Lung (tissue), 12 donors: ENCODE measurements around the gene PRKCA. TPM values are rescaled to one million over a fixed set of nuclear protein-coding genes. Genes with fewer than 3 reads are reported as not detected.
"Not testable (repeated sequence)": the region's sequence is repeated elsewhere in the genome, so short reads cannot be mapped to it uniquely, and the experiment has no call there.

Experiments used
- ATAC-seq: fragments of 200-7000 bp; cut with Tn5 transposase; one replicate; pipeline ENCODE4 v1.9.1; 2020; ENCODE audit warnings: moderate number of reproducible peaks; ENCODE audit not compliant: insufficient read depth, low FRiP score
- DNase-seq, 3 donors: peaks; one replicate each; pipeline ENCODE4 v3.0.0-alpha.2; 2013 to 2017
- H3K27ac ChIP-seq, 2 donors: one replicate each; pipeline ENCODE4 v1.5.1; 2013; ENCODE audit warnings: mild to moderate bottlenecking in 2 of 2, moderate library complexity in 2 of 2, control low read depth in 1 of 2, inconsistent platforms in 1 of 2, low read depth in 1 of 2, low read length in 1 of 2
- H3K27me3 ChIP-seq, 3 donors: one replicate each; pipeline ENCODE4 v1.5.1; 2013; ENCODE audit warnings: low read length in 2 of 3; ENCODE audit not compliant: control insufficient read depth in 3 of 3, insufficient read depth in 3 of 3
- H3K36me3 ChIP-seq, 4 donors: one replicate each; pipeline ENCODE4 v1.5.1; 2013; ENCODE audit warnings: low read length in 4 of 4, mild to moderate bottlenecking in 1 of 4, moderate library complexity in 1 of 4; ENCODE audit not compliant: control insufficient read depth in 4 of 4, insufficient read depth in 4 of 4
- H3K4me1 ChIP-seq, 5 donors: one replicate each; pipeline ENCODE4 v1.5.1; 2013; ENCODE audit warnings: low read length in 5 of 5, mild to moderate bottlenecking in 2 of 5, moderate library complexity in 1 of 5; ENCODE audit not compliant: control insufficient read depth in 5 of 5, insufficient read depth in 5 of 5
- H3K4me3 ChIP-seq: one replicate; pipeline ENCODE4 v1.5.1; 2013; ENCODE audit warnings: mild to moderate bottlenecking, control low read depth, moderate library complexity
- H3K9ac ChIP-seq, 2 donors: one replicate each; pipeline ENCODE4 v1.5.1; 2013; ENCODE audit warnings: low read length in 2 of 2, control low read depth in 1 of 2; ENCODE audit not compliant: insufficient read depth in 1 of 2
- H3K9me3 ChIP-seq, 4 donors: one replicate each; pipeline ENCODE4 v1.5.1; 2013; ENCODE audit warnings: low read length in 3 of 4, mild to moderate bottlenecking in 1 of 4, moderate library complexity in 1 of 4; ENCODE audit not compliant: control insufficient read depth in 4 of 4, insufficient read depth in 3 of 4
- WGBS, 2 donors: extraction: QIAGEN DNeasy Blood & Tissue Kit; methylation state at CpG; one replicate each; pipeline ENCODE4 v1.1.7; 2013; 5-methylcytosine and 5-hydroxymethylcytosine counted together
- polyA plus RNA-seq, 2 donors: library from polyadenylated mRNA; stranded (reverse); fragments of 200-250 nt; gene quantifications; one replicate each; pipeline ENCODE4 v1.2.1, GENCODE V29; 2013
- total RNA-seq, 2 donors: library from RNA; depleted of rRNA in 1 of 2; stranded (reverse); fragments of >200 nt in 1 of 2; gene quantifications; one replicate each; pipeline ENCODE4 v1.2.1, GENCODE V29; 2014 to 2021
- TF ChIP-seq, protein P1 (sequence below): IDR thresholded peaks from 2 replicates; pipeline ENCODE4 v1.5.1; 2012; ENCODE audit warnings: mild to moderate bottlenecking; ENCODE audit errors: control extremely low read depth, extremely low read depth
- donor health status: control.
- donor health status: control.
- donor health status: Bipolar disorder and iron deficiency.
- donor health status: healthy.
- donor health status: DM: yes; HTN: yes; CAD: no.

Gene PRKCA
- total and polyA plus RNA-seq, 4 donors, result 3.4 to 34.8 (median 13.8) TPM

DNA sequence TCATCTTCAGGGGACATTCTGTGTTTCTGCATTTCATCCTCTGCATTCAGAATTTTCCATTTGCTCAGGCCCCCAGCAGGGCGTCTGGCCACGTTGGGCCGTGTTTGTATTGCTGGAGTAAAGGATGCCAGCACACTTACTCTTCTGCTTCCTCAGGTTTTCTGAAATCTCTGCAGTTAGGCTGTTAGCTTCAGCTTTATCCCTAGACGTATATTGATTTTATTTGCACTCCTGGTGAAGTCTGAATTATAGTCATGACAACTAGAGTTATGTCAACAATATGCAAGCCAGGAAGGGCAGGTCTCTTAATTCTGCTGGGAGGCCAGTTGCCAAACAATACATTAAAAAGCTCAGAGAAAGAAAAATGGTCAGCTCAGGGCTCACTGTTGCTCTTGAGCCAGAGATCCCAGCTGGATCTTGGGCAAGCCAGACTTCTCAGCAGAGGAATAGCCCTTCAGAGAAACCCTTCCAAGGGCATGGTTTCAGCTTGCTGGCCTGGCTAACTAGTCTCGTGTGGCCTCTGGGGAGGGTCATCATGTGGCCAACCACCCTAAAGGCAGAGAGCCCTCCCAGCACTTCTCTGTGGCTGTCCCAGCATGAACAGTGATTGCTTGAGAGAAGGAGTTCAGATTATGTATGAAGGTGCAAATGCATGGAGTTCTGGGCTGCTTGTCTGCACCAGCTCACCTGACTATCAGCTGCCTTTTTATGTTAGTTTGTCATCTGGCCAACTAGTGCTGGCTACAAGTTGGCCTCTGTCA, 422.3 kb downstream of the PRKCA start:
- H3K27ac ChIP-seq, result peak overlapping the region in 1 of 2 donors; percentile 17
- no peaks in the 10 kb centered on the region for H3K9me3 ChIP-seq
- no peak overlapping the region for H3K4me3 ChIP-seq
- H3K36me3 ChIP-seq, result no peaks in the 10 kb centered on the region
- DNase-seq (peak; percentile 53 to 79 (median 78)), ATAC-seq (no peak)
- TF ChIP-seq, protein P1, sequence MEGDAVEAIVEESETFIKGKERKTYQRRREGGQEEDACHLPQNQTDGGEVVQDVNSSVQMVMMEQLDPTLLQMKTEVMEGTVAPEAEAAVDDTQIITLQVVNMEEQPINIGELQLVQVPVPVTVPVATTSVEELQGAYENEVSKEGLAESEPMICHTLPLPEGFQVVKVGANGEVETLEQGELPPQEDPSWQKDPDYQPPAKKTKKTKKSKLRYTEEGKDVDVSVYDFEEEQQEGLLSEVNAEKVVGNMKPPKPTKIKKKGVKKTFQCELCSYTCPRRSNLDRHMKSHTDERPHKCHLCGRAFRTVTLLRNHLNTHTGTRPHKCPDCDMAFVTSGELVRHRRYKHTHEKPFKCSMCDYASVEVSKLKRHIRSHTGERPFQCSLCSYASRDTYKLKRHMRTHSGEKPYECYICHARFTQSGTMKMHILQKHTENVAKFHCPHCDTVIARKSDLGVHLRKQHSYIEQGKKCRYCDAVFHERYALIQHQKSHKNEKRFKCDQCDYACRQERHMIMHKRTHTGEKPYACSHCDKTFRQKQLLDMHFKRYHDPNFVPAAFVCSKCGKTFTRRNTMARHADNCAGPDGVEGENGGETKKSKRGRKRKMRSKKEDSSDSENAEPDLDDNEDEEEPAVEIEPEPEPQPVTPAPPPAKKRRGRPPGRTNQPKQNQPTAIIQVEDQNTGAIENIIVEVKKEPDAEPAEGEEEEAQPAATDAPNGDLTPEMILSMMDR, result no peak
- H3K4me1 ChIP-seq, result peaks cover 3 to 15% (median 6%) of the 10 kb centered on the region in 5 donors
- no peak overlapping the region for H3K9ac ChIP-seq
- 39 to 65% methylated on average over 5 of the region's 5 CpGs for WGBS, 2 donors
- no peaks in the 10 kb centered on the region for H3K27me3 ChIP-seq

DNA sequence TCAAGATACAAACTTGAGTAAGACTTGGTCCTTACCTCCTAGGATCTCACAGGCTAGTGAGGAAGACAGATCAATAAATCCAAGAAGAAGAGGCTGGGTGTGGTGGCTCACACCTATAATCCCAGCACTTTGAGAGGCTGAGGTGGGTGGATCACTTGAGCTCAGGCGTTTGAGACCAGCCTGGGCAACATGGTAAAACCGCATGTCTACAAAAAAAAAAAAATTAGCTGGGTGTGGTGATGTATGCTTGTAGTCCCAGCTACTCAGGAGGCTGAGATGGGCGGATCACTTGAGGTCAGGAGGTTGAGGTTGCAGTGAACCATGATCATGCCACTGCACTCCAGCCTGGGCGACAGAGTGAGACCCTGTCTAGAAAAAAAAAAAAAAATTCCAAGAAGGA, 423.0 kb downstream of the PRKCA start:
- H3K9me3 ChIP-seq, H3K4me3 ChIP-seq, H3K27ac ChIP-seq, H3K9ac ChIP-seq, H3K27me3 ChIP-seq, H3K36me3 ChIP-seq, ATAC-seq, DNase-seq: not testable (repeated sequence)
- 70 to 76% methylated on average over 4 of the region's 4 CpGs for WGBS, 2 donors
- peaks cover 3 to 15% (median 6%) of the 10 kb centered on the region in 5 donors for H3K4me1 ChIP-seq

- TF ChIP-seq, protein P1, result no peak
- H3K4me3 ChIP-seq, result no peak overlapping the region
- H3K27ac ChIP-seq, result no peak overlapping the region
- peaks cover 3 to 15% (median 9%) of the 10 kb centered on the region in 5 donors for H3K4me1 ChIP-seq
- 93 to 94% methylated on average over 10 of the region's 10 CpGs for WGBS, 2 donors
- DNase-seq (no peak), ATAC-seq (no peak)
- H3K9ac ChIP-seq, result no peak overlapping the region
- H3K36me3 ChIP-seq, result no peaks in the 10 kb centered on the region
- no peaks in the 10 kb centered on the region for H3K27me3 ChIP-seq
- H3K9me3 ChIP-seq, result no peaks in the 10 kb centered on the region
These were observed 423.5 kb downstream of the PRKCA start for GRCh38 chr17:66725956-66726355.

- 96 to 97% methylated on average over 12 of the region's 12 CpGs for WGBS, 2 donors
- Histone ChIP-seq H3K27ac (no peak overlapping the region), H3K9me3 (no peaks in the 10 kb centered on the region), H3K4me3 (no peak overlapping the region), H3K27me3 (no peaks in the 10 kb centered on the region), H3K9ac (no peak overlapping the region), H3K36me3 (no peaks in the 10 kb centered on the region), H3K4me1 (peaks cover 3 to 15% (median 9%) of the 10 kb centered on the region in 5 donors)
- DNase-seq, result no peak
- ATAC-seq, result no peak
- TF ChIP-seq, protein P1, result no peak
These were observed 424.0 kb downstream of the PRKCA start for GRCh38 chr17:66726371-66726770.
